Measurements from ENCODE around the gene C9orf85. TPM values are rescaled to one million over a fixed set of nuclear protein-coding genes. Genes with fewer than 3 reads are reported as not detected.

Gene C9orf85
- total RNA-seq, 1 donor from 2014 or later = 11.1 TPM

DNA sequence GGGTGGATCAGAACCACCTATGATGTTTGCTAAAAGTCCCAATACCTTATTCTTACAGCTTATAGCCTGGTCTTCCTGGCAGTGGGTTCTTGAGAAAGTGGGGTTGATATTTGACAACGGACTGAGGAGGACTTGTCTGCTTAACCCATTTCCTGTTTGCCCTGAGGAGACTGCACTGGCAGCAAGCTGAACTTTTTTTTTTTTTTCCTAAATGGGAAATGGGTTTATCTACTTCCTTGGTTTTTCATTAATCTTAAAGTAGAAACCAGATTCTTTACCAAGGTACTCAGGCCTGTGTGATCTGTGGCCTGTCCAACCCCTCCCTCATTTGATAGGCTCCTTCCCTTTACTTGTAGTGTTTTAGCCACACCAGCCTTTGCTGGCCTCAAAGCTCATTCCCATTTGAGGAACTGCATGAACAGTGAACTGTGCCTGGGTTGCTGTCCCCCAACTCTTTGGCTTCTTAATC is 101.9 kb downstream of the C9orf85 start:
- Mint-ChIP-seq H3K9me3 (ENCODE audit: unreplicated experiment) (no peaks in the 10 kb centered on the region), H3K4me3 (ENCODE audit: unreplicated experiment) (no peak overlapping the region), H3K27ac (ENCODE audit: unreplicated experiment) (no peak overlapping the region), H3K36me3 (ENCODE audit: unreplicated experiment) (no peaks in the 10 kb centered on the region), H3K27me3 (ENCODE audit: unreplicated experiment) (no peaks in the 10 kb centered on the region), H3K4me1 (ENCODE audit: low read depth, unreplicated experiment) (no peaks in the 10 kb centered on the region)
- DNase-seq = no peak
- no peak for TF ChIP-seq CTCF (IDR thresholded peaks at IDR 0.05; ENCODE audit: partially characterized antibody, unreplicated experiment)

DNA sequence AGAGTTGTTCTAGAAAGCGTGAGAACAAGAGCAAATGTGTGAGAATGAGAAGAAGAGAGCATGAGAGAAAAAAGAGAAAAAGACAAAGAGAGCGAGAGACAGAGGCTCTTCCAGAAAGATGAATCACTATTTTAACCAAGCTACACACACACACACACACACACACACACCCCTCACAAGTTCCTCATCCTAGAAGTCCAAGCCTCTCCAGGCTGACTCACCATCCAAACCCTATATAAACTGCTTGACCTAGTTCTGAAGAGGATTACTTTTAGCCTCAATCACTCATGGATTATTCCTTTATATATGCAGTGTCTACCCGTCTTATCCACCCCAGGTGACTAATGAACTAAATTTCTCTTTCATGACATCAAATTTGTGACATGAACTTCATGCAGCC is 111.4 kb downstream of the C9orf85 start:
- no peaks in the 10 kb centered on the region for H3K9me3 Mint-ChIP-seq (ENCODE audit: unreplicated experiment)
- TF ChIP-seq CTCF (IDR thresholded peaks at IDR 0.05; ENCODE audit: partially characterized antibody, unreplicated experiment) = no peak
- no peak overlapping the region for H3K27ac Mint-ChIP-seq (ENCODE audit: unreplicated experiment)
- H3K4me3 Mint-ChIP-seq (ENCODE audit: unreplicated experiment) = no peak overlapping the region
- H3K36me3 Mint-ChIP-seq (ENCODE audit: unreplicated experiment) = no peaks in the 10 kb centered on the region
- no peaks in the 10 kb centered on the region for H3K4me1 Mint-ChIP-seq (ENCODE audit: low read depth, unreplicated experiment)
- H3K27me3 Mint-ChIP-seq (ENCODE audit: unreplicated experiment) = no peaks in the 10 kb centered on the region
- DNase-seq = no peak

Other genes with a start within 250 kb of the C9orf85 start
- gene CEMIP2, start 143.1 kb upstream of the C9orf85 start, total RNA-seq (ENCODE audit: unreplicated experiment) = 122 TPM
- 41.2 TPM for gene ABHD17B, start 446 bp upstream of the C9orf85 start, total RNA-seq (ENCODE audit: unreplicated experiment)
- gene C9orf57, start 149.0 kb downstream of the C9orf85 start, total RNA-seq (ENCODE audit: unreplicated experiment) = not detected
- gene GDA, start 237.8 kb downstream of the C9orf85 start, total RNA-seq (ENCODE audit: unreplicated experiment) = 1.2 TPM